Inflammatory macrophage treated with lipopolysaccharide for 4 hours (primary cell): ENCODE measurements around the gene DGKH.
A peak's percentile ranks its signal among the peaks of the same experiment; 100 is the strongest.
"Not testable (repeated sequence)": the region's sequence is repeated elsewhere in the genome, so short reads cannot be mapped to it uniquely, and the experiment has no call there.

Experiments used
- DNase-seq: peaks from one replicate; pipeline ENCODE4 v3.0.0-alpha.2; 2020

DGKH gene

DNA sequence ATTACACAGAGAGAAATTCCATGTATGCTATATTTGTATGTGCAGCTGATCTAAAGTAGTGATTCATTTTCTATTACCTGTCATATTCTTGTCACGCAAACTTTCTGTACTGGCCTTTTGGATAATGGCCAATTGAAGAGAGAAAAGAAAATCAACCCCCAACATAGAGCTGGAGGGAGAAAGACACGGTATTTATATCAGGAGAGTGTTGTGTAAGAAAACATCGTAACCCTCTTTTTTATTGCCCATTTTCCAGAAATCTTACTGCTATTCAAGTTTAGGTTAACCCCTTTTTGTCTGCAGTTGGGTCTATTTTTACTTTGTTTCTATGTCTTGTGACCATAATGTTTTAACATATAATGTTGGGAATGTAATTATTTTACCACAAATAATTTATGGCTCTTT, 27.9 kb downstream of the DGKH start:
- DNase-seq, result no peak

DNA sequence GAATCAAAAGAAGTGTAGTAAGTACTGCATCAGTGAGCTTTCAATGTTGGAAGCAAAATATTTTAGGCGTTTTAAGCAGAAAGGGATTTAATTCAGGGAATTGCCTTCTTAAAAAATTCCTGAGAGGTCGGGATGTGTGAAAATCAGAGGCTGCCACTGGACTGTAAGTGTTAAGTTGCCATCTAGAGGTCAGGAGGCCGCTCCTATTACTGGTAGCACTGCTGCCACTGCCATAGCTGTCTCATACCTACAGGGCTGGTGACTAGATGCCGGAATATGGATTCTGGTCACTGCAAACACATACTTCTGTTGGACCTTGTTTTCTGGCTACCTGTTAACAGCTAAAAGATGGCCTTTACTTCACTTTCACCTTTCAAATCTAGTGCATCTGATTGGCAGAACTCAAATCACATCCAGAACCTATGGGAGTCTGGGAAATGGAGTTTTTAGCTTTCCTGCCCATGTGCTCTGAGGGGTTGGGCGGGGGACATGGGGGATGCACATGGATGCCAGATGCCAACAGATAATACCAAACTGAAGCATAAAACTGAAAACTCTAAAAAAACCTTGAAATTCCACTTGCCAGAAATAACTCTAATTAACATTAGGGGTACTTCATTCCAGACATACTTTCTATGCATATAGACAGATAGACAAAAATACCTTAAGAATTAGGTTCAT, 29.8 kb downstream of the DGKH start:
- no peak for DNase-seq

DNA sequence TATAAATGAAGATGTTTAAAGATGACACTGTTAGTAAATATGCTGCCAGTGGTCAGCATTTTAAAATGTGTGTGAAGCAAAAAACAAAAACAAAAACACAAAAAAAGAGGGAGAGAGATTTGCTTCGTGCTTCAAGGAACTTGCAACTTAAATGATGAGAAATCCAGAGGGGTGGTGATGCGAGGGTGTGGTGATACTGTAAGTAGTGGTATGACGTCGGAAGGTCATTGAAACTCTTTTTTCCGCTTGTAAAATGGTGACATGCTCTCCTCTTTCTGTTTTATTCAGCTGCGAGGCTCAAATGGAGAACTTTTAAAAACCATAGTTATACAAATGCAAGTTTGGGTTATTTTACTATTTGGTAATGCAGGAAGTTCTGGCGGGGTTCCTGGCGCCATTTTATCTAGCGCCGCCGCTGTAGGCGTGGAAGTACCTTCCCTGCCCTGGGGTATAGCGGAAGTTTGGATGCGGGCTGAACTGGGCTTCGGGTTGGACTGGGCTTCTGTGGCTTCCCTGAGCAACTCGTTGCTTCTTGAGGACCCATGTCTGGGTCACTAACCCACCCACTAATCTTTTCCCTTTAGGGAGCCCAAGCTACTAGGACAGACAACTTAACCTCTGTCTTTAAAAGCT, 34.8 kb downstream of the DGKH start:
- DNase-seq, result peak; percentile 8

DNA sequence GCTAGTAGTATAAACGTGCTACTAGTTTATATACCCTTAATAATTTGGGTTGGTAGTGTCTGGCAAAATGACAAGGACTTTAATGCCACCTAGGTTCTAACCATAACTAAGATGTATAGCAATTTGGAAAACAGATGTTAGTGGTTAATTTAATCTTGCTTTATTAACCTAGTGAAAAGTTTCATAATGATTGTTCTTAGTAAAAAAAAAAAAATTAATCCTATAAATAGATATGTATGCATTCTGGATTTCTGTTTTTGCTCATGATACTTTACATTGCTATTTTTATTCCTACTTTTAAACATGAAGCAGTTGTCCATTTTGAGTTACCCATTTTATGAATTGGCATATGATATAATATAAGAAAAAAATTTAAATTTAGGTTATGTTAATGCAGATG, 36.3 kb downstream of the DGKH start:
- DNase-seq, result no peak

DNA sequence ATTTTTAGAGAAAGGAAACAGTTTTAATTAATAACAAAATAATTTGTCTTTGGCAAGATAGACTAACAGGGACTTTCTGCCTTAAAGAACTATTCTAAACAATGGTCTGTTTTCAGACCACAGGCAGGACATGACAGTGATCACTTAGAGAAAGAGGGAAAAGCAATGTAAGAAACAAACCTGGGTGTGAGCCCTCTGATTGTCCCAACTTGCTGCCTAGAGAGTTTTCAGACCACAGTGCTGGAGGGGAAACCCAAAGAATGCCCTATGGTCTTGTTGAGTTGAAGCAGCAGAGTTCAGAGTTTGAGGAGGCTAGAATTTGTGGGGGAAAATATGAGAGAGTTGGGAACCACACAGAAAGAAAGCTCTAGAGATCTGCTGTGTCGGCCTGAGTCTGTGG, 38.1 kb downstream of the DGKH start:
- no peak for DNase-seq

DNA sequence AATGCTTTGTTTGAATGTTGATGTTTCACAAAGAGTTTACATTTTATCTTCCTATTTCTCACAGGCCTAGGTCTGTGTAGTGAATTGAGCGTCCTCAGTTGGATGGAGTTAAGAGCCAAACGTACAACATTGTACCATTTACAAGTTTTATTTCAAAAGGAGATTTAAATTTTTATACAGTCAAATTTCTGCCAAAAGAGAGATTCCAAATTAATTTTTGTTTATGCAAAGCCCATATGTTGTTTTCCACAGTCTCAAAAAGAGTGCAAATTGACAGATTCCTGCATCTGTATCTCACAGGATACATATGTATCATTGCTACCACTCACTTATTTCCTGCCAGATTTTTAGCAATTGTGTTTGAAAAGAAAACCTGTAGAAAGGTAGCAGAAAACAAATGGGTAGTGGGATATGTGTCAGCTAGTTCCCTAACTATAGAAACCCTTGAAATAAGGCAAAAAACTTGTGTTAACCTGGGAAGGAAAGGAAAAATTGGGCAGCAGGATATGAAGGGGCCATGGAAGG, 46.1 kb downstream of the DGKH start:
- DNase-seq, result no peak

DNA sequence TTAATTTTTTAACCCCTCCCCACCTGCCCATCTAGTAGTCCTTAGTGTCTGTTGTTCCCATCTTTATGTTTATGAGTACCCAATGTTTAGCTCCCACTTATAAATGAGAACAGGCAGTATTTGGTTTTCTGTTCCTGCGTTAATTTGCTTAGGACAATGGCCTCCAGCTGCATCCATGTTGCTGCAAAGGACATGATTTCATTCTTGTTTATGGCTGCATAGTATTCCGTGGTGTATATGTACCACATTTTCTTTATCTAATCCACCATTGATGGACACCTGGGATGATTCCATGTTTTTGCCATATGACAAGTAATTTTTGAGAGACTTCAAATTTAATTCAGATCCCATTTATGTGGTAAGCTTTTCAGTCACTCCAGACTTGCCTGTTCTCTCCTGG, 47.8 kb downstream of the DGKH start:
- DNase-seq, result not testable (repeated sequence)

DNA sequence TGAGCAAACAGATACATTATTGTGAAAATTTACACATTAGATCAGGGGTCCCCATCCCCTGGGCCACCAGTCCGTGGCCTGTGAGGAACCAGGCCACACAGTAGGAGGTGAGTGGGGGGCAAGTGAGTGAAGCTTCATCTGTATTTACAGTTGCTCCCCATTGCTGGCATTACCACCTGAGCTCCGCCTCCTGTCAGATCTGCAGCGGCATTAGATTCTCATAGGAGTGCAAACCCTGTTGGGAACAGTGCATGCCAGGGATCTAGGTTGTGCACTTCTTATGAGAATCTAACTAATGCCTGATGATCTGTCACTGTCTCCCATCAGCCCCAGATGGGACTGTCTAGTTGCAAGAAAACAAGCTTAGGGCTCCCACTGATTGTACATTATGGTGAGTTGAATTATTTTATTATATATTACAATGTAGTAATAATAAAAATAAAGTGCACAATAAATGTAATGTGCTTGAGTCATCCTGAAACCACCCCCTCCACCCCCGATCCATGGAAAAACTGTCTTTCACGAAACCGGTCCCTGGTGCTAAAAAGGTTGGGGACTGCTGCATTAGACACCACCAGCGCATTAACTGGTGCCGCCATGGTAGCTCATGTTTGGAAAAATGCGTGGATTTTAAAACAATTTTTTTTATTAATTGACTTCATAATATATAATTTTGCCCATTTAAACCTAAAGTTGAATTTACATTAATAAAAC, 51.7 kb downstream of the DGKH start:
- no peak for DNase-seq

DNA sequence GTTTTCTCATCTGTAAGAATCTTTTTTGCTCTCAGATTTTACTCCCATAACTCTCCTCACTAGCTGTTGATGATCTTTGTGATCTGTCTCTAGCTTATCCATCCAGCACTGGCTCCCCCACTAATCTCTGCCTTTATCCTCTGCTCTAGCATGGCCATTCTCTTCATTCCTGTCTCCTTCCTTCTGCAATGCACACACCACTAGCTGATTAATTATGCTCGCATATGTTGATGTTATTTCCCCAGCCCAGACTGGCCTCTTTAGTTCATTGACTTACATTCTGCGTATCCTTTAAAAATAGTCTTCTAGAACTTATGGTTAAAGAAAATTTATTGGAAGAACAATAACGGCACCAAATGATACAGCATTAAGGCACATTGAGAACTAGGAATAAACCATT, 52.5 kb downstream of the DGKH start:
- DNase-seq, result no peak

DNA sequence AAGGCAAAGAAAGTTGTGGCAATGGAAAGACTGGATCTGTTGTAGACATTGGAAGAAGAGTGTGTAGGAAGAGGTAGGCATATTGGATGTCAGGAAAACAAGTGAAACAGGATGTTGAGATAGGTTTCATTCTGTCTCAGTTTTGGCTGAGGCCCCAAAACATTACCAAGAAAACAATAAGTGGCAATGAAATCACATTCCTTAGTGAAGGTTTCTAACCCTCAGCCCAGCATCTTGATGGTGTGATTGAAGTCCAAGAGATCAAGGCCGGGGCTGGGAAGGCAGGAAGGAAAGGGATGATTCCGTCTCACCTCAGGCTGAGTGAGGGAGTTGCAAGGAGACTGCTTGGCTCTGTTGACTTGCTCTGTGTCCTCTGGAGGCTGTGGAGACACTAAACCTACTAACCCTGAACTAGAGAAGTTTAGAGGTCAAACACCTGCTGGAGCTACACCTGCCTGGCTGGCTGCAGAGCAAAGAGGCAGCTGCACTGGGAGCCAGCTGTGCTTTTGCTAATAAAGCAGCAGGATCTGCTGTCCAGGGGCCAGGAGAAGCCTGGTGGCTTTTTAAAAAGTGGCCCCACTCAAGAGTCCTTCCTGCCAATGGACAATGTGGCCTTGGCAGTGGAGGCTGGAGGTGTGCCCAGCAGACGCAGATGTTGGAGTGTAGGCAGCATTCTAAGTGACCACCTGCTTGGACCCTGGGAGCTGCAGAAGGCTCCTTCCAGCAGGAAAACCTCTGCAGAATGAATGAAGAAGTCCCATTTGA, 53.6 kb downstream of the DGKH start:
- DNase-seq, result no peak

DNA sequence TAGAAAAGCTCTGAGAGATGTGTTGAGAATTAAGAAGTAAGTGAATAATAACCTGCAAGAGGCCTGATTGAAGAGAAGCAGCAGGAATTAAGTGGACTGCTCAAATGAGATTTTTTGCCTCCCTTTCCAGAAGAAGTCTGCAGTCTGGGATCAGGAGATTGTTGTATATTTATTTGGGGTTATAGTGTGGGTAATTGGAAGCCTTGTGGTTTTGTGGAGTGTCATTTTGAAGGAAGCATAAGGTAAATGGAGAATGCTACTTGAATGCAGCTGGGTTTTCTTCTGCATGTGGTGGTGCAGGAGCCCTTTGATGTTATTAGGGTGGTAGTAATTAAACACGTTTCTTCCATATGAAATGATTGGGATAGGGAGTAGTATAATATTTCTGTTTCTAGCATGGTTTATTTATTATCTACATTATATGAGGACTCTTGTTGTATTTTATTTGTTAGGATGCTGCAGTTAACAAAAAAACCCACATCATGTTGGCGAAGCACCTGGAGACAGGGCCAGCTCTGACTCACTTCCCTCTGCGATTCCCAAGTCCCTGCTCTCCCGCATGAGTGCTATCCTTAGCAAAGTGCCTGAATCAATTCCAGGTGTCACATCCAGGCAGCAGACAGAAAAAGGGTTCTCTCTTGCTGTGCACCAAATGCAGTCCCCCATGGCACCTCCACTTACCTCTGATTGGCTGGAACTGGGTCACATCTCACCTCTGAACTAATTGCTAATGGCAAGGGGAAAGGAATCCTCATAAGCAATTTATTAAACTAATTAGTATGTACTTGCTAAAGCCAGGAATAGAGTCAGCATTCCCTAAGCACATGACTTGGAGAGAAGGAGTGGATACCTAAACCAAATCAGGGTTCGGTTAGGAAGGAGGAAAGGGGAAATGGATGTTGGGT, 54.8 kb downstream of the DGKH start:
- no peak for DNase-seq

DNA sequence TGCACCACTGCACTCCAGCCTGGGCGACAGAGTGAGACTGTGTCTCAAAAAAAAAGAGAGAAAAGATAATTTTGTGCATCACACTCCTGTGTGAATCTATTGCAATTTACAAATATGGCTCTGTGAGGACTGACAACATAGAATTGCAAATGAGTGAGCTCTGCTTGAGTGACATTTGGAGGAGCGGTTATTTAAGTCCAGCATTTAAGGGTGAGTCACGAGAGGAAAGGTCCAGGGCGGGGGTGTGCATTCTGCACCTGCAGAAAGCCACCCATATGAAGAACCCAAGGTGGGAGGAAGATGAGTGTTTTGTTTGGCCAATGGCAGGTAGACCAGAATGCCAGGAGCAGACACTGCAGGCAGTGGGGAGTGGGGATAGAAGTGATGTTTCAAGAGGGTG, 58.5 kb downstream of the DGKH start:
- no peak for DNase-seq

DNA sequence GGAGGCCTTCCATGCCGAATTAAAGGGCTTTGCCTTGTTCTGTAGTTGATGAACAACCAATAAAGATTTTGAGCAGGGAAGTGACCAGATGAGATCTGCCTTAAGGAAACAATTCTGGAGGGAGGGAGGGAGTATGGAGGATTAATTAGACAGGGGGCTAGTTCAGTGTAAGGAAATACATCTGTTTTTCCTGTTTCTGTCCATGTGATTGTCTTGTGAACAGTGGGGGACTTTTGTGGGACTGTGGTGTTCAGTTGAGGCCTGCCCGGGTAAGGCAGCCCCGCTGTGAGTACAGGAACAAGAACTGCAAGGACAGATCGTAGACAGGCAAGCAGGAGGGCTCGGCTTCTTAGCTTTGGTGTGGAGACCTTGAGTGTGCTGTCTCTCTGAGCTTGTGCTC, 59.0 kb downstream of the DGKH start:
- DNase-seq, result no peak

DNA sequence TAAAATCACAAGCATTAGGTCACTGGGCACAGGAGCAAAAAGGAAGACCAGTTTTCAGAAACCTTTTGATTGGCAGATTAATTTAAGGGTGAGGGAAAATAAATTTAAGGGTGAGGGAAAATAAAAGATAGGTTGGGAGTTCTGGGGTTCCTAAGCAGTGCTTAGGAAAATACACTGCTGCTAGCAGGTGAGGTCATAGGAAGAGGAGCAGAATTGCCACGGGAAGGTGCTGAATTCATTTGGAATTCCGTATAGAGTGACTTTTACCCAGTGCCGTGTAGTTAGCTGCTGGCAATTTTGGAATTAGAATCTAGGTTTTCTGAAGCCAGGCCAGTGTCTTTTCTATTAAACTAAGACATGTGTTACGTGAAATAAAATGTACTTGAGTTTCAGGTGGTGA, 59.8 kb downstream of the DGKH start:
- DNase-seq, result no peak

DNA sequence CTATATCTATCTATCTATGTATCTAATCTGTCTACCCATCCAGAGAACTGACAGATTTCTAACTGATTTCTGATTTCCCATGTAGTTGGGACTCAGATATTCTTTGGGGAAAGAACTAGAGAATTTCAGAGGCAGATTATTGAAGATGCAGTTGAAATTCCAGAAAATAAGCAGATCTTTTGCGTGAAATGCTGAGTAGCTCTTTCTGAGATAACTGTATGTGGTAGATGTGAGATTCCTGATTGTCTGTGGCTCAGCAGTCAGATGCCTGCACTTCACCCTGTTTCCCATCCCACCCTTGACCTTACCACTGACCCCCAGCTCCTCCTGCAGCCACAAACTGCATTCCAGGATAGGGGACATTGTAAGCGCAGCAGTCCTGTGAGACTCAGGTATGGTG, 61.5 kb downstream of the DGKH start:
- DNase-seq, result no peak

DNA sequence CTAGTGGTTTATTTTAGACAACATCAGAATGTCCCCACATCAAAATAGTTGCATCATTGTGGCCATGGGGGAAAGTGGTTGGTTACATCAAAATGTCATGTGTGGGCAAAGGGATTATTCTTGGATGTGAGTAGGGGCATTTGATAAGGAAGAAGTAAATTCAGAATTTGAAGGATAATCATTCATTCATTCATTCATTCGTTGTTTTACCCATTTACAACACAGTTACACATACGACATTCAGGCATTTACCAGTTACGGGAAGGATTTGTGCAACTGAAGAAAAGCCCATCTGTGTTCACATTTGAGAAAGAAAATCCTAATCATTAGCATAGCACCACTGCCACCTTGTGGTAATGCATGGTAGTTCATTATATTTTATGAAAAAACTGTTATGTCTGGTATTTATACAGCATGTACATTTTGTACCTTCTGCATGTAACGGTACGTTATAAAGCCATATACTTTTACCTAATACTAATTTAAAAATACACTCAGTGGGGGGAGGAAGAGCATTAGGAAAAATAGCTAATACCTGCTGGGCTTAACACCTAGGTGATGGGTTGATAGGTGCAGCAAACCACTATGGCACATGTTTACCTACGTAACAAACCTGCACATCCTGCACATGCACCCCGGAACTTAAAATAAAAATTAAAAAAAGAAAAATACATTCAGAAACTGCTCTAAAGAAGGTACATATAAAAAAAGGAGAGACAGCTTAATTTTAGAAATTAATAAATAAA, 62.1 kb downstream of the DGKH start:
- peak; percentile 85 for DNase-seq

DNA sequence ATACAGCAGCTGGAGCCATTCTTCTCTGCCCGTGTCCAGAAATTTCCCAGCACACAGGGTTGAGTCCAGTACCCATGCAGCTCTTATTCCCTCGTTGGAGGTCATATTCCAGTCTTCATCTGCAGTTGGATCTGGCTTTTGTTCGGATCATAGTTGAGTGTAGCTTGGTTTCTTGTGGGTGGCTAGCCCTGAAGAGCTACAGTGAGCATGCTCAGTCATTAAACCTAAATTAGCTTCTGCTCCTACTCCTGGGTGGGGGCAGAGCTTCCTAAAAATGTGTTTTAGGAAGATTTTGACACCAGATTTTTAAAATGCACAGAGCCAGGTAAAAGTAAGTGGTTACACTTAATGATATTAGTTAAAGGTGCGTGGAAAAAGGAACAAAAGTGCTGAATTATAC, 64.4 kb downstream of the DGKH start:
- DNase-seq, result no peak

DNA sequence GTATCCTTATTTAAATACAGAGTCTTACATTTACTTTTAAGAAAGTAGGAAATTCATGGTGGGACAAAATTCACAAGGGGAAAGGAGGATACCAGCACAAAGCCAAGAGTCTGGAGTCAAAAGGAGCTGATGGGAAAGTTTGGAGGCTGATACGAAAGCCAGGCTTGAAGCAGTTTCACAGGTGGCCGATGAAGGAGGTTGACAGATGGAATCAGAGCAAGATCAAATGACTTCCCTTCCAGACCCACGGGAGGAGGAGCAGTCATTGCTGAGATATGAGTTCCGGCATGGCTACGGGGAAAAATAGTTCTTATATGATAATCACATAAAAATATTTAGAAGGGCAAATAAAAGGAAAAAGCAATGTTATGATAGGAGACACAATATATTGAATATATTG, 65.0 kb downstream of the DGKH start:
- DNase-seq, result no peak

DNA sequence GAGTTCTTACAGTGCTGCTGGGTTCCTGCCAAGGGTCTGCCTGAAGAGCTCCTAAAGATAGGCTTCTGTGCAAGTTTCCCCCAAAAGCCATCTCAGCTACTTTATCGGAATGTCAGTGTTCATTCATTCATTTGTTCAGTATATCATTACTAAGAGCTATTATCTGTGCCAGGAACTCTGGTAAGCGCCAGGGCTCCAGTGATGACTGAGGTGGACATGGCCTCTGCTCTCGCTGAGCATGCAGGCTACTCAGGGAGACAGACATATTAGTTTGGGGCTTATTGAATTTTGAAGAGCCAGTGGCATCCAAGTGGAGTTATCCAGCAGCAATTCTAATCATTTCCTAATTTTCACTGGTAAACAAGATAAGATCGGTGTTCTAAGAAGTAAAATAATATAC, 65.8 kb downstream of the DGKH start:
- no peak for DNase-seq

DNA sequence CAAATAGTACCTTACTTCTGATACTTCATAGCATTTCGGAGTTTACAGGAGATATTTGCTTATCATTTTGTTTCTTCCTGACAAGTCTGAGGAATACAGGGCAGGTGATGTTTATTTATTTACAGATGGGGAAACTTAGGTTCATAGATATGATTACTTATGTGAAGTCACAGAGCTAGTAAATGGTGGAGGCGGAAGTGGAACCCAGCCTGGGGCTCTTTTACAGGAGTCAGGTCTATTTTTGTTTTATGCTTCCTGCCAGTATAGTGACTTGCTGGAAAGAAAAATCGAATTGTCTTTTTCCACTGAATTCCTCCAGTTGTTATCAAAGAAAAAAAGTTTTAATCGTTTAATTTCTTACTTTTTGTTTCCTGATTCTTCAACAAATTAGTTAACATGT, 66.5 kb downstream of the DGKH start:
- DNase-seq, result no peak

DNA sequence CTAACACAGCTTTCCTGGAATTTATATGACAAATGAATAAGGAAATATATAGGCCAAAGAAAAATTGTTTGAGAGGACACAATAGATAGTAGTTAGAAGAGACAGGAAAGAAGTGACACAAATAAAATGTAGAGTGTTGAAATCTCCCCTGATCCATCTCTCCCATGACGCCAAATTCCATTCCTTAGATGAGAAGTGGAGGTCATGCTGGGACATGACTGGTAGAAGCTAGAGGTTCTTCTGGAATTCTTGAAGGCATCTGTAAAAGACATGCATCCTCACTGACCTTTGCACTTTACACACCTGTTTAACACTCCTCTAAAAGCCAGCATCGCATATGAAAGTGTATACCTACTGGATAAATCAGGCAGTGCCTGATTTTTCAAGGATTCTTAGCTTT, 67.8 kb downstream of the DGKH start:
- no peak for DNase-seq

DNA sequence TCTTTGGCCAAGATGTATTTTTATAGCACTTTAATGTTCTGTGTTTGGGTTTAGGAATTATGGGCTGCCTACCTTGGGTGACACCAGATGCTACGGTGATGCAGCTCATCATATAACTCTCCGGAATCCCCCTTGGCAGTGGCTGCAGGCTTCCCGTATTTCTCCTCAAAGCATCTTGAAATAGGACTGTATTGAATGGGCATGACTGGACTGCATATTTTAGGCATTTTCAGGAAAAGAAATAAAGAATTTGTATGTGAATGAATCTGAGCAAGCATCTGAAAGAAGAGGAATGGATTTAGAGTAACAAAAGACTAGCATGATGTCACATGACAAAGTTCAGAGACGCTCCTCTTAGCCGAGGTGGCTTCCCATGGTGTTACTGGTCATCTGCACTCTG, 70.6 kb downstream of the DGKH start:
- DNase-seq, result no peak
